CMK (cell line): ENCODE measurements around the gene TTLL11.

Experiments
- DNase-seq: peaks from one replicate; pipeline ENCODE4 v3.0.0-alpha.2; 2010; ENCODE audit warnings: low read depth

TTLL11 gene

GRCh38 chr9:121772600-121773285 is 320.4 kb downstream of the TTLL11 start:
- DNase-seq, result no peak
